ENCODE results near the gene RHCE.

GRCh38 chr1:25467616-25468015 lies 47.0 kb upstream of the RHCE start:
- TF ChIP-seq CTCF (IDR thresholded peaks at IDR 0.05; ENCODE audit: insufficient read depth, low read length, poor library complexity, severe bottlenecking) (no peak), EZH2phosphoT487 (conservative IDR thresholded peaks at IDR 0.05; ENCODE audit: low read length) (no peak)
